Measurements from ENCODE around the gene CRLF3.
"Not testable (repeated sequence)": the region's sequence is repeated elsewhere in the genome, so short reads cannot be mapped to it uniquely, and the experiment has no call there.

CRLF3 gene

DNA sequence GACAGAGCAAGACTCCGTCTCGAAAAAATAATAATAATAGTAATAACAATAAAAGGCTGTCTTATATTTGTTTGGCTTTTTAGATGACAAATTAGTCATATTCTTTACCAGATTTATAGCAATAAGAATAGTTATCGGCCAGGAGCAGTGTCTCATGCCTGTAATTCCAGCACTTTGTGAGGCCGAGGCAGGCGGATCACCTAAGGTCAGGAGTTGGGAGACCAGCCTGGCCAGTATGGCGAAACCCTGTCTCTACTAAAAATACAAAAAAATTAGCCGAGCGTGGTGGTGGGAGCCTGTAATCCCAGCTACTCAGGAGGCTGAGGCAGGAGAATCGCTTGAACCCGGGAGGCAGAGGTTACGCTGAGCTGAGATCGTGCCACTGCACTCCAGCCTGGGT lies 10.3 kb downstream of the CRLF3 start:
- DNase-seq, result not testable (repeated sequence)

DNA sequence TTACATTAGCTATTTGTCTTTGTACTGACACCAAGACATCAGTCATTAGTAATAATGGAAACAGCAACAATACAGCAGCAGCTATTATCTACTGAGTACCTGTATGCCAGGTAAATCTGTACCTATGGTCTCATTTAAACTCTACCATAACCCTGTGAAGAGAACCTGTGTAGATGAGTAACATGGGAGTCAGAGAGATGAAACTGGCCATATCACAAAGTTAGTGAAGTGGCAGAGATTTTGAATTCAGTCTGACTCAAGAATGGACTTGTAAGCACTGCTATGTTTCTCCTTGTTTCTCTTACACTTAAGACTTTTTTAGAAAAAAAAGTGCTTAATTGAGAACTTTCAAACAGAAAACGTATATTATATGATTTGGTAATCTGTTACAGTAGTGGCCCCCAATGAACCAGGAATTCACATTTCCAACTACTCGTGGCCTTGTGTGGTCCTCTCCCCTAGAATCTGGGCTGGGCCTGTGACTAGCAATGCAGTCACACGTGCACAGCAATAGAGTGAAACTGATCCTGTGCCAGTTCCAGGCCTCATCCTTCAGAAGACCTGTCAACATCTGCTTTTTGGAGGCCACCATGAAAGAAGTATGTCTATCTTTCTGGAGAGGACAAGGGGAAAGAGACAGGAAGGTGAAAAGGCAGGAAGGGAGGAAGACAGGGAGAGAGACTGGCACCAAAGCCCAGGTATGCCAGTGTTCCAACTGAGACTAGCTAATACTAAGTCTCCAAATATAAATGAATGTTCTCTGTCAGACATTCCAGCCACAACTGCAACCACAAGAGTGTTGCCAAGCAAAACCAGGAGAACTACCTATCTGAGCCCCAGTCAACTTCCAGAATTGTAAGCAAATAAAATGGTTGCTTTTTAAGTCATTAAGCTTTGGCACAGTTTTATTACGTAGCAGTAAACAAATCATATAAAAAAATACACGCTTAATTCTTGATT lies 12.0 kb downstream of the CRLF3 start:
- DNase-seq, result no peak

DNA sequence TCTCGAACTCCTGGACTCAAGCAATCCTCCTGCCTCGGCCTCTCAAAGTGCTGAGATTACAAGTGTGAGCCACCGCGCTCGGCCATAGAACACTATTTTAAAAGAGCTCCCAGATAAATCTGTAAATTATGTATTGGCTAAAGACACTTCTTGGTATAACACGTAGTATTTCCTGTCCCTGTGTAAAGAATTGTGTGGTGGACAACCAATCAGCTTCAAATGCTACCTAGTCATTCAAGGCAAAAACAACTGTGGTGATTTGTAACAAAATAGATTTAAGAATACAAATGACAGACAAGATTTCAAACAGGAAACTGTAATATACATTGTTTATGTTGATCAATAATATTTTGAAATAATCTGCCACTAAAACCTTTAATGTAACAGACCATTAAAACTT lies 14.6 kb downstream of the CRLF3 start:
- no peak for DNase-seq

DNA sequence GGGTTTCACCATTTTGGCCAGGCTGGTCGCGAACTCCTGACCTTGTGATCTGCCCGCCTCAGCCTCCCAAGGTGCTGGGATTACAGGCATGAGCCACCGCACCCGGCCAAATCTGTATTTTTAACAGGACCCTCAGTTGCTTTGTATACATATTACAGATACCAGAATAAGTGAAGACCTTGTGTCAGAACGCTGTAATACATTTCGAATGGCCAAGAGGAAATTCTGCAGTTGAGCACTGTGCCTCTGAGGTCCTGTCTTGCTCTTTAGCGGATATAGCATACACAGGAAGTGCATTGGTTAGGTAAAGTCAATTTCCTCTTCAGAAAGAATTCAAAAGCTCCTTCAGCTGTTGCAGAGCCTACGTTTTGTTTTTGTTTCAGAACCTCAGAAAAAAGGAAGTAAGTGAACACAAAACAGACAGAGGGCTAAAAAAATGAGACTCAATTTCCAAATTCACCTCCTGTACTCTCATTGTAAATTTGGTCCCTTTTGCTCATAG lies 15.7 kb downstream of the CRLF3 start:
- DNase-seq, result no peak

DNA sequence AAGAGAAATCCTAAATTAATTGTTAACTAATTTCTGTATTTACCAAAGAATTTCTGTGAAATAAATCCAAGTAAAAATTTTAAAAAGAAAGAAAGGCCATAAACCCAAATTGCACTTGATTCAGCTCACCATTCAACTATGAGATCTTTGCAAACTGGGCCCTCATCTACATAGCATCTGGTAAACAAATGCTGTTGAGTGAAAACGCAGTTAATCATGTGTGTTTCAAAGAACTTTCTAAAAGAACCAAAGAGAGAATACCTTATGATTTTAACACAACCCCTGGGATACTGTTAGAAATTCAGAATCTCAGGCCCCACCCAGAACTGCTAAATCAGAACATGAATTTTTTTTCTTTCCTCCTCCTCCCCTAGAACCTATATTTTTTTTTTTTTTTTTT lies 16.6 kb downstream of the CRLF3 start:
- DNase-seq, result no peak

DNA sequence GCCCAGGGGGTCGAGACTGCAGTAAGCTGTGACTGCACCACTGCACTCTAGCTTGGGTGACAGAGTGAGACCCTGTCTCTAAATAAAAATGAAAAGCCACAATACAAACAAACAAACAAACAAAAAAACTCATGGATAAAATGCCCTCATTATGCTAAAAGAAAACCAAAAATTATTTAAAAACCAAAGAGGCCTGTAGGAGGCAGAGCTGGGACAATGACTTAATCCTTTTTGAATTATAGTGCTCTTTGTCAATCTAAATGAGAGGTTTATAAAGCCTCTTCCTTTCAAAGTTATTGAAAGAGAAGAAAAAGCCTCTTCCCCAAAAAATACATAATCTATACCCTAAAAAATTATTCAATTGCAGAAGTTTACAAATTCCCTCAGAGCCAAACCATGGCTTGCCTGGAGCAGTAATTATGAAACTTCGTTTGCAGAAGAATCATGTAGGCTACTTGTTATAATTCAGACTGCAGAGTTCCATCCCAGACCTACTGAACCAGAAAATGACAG lies 18.5 kb downstream of the CRLF3 start:
- no peak for DNase-seq

DNA sequence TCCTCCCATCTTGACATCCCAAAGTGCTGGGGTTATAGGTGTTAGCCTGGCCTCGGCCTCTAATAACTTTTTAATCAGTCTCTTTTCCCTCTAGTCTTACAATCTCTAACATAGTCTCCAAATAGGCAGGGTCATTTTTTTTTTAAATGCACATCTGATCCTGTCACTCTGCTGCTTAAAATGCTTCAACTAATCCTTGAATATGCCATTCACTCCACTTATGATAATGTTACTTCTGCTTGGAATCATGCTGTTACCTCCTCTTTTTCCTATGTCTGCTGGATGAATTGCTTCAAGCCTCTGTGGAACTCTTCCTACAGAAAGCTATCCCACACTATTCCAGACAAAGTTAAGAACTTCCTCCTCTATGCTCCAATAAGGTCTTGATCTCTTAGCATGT lies 22.8 kb downstream of the CRLF3 start:
- DNase-seq, result no peak

DNA sequence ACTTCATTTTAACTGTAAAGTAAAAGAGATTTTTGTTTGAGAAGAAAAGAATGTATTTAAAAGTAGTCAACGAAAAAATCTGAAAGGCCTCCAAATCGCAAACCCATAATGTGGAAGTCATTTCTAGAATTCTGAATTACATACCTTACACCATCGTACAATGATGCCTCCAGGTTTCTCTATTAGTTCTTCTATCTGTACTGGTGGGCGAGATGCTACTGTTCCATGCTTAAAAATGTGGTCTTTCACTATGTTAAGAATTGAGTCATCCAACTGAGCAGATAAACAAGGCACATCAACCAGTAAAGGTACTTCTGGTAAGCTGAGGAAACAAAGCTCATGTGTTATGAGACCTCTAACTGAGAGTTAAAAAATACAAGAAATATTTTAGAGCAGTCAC lies 28.5 kb downstream of the CRLF3 start:
- DNase-seq, result no peak

DNA sequence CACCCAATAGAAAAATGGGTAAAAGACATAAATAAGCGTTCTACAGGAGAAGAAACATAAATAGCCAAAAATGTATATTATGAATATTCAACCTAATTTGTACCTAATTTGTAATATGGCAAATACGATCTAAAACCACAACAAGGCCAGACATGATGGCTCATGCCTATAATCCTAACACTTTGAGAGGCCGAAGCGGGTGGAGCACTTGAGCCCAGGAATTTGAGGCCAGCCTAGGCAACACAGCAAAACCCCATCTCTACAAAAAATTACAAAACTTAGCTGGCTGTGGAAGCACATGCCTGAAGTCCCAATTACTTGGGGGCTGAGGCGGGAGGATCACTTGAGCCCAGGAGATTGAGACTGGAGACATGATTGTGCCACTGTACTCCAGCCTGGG lies 30.1 kb downstream of the CRLF3 start:
- DNase-seq, result no peak

DNA sequence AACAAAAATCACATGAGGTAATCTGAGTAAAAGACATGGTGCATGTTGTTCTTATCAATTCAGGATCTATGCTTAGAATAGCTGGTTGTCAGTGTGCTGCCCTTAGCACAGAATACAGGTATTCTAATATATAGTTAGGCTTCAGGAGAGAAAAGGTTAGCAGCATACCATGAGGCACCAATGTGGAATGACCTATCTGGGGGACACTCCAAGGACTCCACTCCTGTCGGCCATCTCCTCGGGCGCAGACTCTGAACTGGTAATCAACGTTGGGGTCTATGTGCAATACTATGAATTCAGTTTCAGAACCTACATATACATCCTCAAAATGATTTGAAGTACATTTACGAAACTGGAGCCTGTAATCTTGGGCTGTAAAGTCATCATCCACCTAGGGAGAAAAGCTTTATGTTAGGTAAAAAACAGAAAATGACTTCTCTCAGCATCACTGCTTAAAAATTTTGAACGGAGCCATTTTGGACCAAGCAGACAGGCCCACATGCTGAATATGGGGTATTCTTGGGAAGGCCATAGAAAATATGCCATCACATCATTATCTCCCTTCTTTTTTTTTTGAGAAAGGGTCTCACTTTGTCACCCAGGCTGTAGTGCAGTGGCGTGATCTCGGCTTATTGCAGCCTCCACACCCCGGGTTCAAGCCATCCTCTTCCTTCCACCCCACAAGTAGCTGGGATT lies 31.1 kb downstream of the CRLF3 start:
- no peak for DNase-seq

DNA sequence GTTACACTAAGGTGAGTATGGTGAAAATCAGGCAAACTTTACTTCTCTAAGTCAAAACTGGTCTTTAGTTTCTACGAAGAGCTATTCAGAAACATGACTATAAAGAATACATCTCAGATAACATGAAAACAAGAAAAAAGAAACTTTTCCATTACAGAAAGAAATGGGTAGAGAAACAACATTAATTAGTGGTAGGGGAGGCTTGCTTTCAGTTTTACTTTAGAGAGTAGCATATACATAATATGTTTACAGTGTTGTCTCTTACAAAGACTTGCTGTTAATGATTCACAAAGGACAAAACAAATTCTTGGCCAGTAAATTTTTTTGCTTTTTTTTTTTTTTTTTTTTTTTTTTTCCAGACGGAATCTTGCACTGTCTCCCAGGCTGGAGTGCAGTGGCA lies 34.2 kb downstream of the CRLF3 start:
- DNase-seq, result no peak

DNA sequence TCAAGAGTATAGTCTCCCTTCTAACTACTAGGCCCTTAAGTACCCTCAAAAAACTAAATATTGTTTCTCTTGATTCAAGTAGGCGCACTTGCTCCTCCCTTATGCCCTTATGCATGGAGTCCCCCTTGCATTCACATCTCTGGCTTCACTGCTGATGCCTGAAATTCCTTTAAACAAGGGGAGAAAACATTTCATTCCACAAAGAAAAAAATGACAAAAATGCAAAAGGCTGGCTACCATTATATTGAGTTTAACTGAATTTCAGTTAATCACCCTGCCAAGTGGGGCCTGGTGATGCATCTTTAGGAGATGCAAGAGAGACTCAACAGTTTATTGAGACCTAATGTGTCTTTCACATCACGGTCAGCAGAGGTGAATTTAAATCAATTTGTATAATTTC lies 35.6 kb downstream of the CRLF3 start:
- no peak for DNase-seq

DNA sequence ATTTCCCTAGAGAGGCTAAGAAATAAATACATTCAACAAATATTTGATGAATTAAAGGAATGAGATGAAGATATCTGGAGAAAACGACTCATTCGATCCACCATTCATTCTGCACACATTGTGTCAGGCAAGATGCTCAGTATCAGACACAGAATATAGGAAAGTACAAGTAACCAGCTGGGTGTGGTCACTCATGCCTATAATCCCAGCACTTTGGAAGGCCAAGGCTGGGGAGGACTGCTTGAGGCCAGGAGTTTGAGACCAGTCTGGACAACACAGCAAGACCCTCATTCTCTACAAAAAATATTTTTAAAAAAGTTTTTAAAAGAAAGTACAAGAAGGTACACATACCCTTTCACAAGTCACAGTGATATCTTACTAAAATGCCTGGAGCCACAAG lies 42.3 kb downstream of the CRLF3 start:
- no peak for DNase-seq

DNA sequence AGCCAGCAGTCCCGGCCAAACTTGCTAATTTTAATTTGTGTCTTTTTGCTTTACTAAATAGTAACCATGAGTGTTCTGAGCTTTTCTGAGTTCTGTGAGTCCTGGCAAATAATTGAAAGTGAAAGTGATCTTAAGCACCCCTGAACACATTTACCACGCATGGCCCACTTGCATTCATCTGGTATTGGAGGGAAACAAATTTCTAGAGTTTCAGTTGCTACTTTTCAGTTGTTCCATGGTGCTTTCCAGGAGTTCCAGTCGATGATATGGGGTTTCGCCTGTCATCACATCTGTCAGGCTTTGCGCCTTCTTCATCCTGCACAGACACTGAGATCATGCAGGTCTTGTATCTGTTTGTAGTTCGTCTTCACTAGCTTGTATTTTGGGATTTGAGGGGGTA lies 44.1 kb downstream of the CRLF3 start:
- DNase-seq, result no peak

DNA sequence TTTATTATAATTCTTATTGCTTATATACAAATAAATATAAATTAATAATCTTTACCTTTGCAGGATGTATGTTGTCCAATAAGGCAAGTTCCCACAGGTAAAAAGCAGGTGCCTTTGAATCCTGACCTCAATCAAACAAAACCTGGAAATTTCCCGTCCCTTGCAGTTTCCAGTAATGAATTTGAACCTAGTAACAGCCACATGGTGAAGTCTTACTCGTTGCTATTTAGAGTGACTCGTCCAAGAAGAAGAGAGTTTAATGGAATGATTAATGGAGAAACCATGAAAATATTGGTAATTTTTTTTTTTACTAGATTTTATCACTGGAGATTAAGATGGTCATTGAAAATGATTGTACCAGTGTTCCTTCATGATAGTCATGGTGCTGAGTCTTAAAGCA lies 55.7 kb downstream of the CRLF3 start:
- DNase-seq, result not testable (repeated sequence)

DNA sequence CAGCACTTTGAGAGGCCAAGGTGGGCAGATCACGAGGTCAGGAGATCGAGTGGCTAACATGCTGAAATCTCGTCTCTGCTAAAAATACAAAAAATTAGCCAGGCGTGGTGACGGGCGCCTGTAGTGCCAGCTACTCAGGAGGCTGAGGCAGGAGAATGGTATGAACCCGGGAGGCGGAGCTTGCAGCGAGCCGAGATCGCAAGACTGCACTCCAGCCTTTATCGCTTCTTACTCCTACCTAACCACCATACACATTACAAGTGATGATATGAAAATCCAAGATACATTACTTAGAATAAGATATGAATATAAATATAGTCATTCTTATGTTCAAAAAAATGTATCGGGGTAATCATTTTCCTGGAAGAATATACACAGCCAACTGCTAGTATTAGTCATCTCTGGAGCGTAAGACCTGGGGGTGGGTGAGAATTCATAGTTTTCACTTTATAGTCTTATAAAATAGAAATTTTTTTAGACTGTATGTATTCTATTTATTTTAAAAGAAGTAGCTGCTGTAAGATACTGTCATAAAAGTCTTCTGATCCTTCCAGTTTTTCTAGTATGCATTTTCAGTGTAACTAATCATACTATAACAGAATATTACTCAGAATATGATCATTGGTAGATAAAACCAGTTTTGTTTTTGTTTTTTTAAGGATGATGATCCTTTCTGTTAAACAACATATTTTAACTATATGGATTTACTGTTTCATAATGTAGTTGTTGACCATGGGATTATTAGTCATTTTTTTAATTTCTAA lies 56.7 kb downstream of the CRLF3 start:
- DNase-seq, result not testable (repeated sequence)

DNA sequence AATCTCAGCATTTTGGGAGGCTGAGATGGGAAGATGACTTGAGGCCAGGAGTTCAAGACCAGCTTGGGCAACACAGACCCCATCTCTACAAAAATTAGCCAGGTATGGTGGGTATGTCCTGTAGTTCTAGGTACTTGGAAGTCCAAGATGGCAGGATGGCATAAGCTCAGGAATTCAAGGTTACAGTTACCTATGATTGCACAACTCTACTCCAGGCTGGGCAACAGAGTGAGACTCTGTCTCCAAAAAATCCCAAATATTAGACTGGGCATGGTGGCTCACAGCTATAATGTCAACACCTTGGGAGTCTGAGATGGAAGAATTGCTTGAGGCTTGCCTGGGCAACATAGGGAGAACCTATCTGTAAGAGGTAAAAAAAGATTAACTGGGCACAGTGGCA lies 63.4 kb downstream of the CRLF3 start:
- no peak for DNase-seq

DNA sequence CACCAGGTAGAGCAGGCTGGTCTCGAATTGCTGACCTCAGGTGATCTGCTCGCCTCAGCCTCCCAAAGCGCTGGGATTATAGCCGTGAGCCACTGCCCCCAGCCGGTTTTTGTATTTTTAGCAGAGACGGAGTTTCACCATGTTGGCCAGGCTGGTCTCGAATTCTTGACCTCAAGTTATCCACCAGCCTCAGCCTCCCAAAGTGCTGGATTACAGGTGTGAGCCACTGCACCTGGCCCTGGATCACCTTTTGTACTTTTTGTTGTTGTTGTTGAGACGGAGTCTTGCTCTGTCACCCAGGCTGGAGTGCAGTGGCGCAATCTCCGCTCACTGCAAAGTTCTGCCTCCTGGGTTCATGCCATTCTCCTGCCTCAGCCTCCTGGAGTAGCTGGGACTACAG lies 71.2 kb downstream of the CRLF3 start:
- DNase-seq, result not testable (repeated sequence)

DNA sequence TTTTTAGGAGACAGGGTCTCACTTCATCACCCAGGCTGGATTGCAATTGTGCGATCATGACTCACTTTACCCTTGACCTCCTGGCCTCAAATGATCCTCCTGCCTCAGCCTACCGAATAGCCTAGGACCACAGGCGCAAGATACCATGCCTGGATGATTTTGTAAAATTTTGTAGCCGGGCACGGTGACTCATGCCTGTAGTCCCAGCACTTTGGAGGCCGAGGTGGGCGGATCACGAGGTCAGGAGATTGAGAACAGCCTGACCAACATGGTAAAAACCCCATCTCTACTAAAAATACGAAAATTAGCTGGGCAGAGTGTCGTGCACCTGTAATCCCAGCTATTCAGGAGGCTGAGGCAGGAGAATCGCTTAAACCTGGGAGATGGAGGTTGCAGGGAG lies 73.5 kb downstream of the CRLF3 start:
- DNase-seq, result not testable (repeated sequence)

DNA sequence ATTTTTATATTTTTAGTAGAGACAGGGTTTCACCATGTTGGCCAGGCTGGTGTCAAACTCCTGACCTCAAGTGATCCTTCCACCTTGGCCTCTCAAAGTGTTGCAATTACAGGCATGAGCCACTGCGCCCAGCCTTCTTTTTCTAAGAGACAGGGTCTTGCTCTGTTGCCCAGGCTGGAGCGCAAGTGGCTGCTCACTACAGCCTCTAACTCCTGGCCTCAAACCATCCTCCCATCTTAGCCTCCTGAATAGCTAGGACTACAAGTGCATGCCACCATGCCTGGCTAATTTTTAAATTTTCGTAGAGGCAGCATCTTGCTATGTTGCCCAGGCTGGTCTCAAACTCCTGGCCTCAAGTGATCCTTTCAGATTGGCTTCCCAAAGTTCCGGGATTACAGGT lies 76.9 kb downstream of the CRLF3 start:
- DNase-seq, result not testable (repeated sequence)

DNA sequence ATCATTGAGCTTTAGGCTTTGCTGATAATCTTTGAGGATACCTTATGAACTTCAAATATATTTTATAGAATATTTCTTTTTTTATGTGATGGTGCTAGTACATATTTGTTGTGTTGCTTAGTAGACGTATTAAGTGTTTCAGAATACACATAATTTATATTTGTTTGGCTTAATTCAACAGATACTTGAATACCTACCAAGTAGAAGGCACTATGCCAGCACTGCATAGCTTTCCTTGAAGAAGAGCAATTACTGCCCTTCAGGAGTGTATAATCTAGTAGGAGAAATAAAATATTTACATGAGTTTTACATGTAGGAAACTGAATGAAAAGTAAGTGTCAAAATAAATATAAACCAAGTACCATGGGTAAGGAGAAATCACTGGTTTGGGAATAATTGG lies 81.8 kb downstream of the CRLF3 start:
- DNase-seq, result not testable (repeated sequence)

DNA sequence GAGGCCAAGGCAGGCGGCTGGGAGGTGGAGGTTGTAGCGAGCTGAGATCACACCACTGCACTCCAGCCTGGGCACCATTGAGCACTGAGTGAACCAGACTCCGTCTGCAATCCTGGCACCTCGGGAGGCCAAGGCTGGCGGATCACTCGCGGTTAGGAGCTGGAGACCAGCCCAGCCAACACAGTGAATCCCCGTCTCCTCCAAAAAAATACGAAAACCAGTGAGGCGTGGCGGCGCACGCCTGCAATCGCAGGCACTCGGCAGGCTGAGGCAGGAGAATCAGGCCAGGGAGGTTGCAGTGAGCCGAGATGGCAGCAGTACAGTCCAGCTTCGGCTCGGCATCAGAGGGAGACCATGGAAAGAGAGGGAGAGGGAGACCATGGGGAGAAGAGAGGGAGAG lies 88.1 kb downstream of the CRLF3 start:
- DNase-seq, result not testable (repeated sequence)

DNA sequence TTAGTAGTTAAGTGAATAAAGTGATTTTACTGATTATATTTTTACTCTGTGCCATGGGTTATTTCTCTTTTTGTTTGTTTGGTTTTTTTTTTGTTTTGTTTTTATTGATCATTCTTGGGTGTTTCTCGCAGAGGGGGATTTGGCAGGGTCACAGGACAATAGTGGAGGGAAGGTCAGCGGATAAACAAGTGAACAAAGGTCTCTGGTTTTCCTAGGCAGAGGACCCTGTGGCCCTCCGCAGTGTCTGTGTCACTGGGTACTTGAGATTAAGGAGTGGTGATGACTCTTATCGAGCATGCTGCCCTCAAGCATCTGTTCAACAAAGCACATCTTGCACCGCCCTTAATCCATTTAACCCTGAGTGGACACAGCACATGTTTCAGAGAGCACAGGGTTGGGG lies 88.8 kb downstream of the CRLF3 start:
- DNase-seq, result not testable (repeated sequence)
